ENCODE measurements around the gene SMCO4. TPM values are rescaled to one million over a fixed set of nuclear protein-coding genes. Genes with fewer than 3 reads are reported as not detected.

SMCO4 gene
- total and polyA plus RNA-seq, 2 of the 8 experiments (the other 6 are each of a cell fraction or from before 2014, with no cell fraction given) = 33.2 to 53.9 TPM

DNA sequence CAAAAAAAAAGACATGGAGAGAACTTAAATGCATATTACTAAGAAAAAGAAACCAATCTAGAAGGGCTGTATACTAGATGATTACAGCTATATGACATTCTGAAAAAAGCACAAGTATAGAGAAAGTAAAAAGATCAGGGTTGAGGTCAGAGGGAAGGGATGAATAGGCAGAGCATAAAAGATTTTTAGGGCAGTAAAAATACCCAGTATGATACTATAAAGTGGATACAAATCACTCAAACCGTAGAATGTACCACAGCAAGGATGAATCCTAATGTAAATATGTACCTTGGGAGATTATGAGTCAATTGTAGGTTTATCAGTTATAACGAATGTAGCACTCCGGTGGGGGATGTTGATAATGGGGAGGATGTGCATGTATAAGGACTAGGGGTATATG, 29.4 kb upstream of the SMCO4 start (continued):
- TF ChIP-seq JUN (IDR thresholded peaks at IDR 0.05; ENCODE audit: low read depth, low read length) = no peak
- TF ChIP-seq EZH2 (IDR thresholded peaks at IDR 0.05; ENCODE audit: low read depth, low read length, severe bottlenecking) = no peak
- TF ChIP-seq, protein P1, sequence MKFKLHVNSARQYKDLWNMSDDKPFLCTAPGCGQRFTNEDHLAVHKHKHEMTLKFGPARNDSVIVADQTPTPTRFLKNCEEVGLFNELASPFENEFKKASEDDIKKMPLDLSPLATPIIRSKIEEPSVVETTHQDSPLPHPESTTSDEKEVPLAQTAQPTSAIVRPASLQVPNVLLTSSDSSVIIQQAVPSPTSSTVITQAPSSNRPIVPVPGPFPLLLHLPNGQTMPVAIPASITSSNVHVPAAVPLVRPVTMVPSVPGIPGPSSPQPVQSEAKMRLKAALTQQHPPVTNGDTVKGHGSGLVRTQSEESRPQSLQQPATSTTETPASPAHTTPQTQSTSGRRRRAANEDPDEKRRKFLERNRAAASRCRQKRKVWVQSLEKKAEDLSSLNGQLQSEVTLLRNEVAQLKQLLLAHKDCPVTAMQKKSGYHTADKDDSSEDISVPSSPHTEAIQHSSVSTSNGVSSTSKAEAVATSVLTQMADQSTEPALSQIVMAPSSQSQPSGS (IDR thresholded peaks at IDR 0.05; ENCODE audit: low read length) = no peak
- TF ChIP-seq TAF7 (optimal IDR thresholded peaks at IDR 0.05; ENCODE audit: borderline replicate concordance, low read depth, low read length) = no peak
- TF ChIP-seq KDM4A (IDR thresholded peaks at IDR 0.05; ENCODE audit: low read depth, low read length, severe bottlenecking) = no peak
